Loucy (cell line): ENCODE data around the gene THAP7.

Experiments used
- H2AFZ ChIP-seq: fragments of 200-600 bp; sonication (generic); 2 replicates; pipeline ENCODE4 v1.6.0; 2016; ENCODE audit warnings: antibody characterized with exemption, mild to moderate bottlenecking, low read length, moderate library complexity
- H3F3A ChIP-seq: fragments of 200-600 bp; 2 replicates; pipeline ENCODE4 v1.6.0; 2016; ENCODE audit warnings: antibody characterized with exemption, low read depth, mild to moderate bottlenecking
- H3K27me3 ChIP-seq: fragments of 200-600 bp; sonication (generic); 2 replicates; pipeline ENCODE4 v1.6.1; 2014; ENCODE audit warnings: low read length, mild to moderate bottlenecking; ENCODE audit not compliant: insufficient read depth, poor library complexity, severe bottlenecking
- H3K36me3 ChIP-seq: fragments of 200-600 bp; sonication (generic); 2 replicates; pipeline ENCODE4 v1.6.1; 2016; ENCODE audit warnings: low read length; ENCODE audit not compliant: insufficient read depth
- H3K4me1 ChIP-seq: fragments of 200-600 bp; sonication (generic); 2 replicates; pipeline ENCODE4 v1.5.1; 2014; ENCODE audit warnings: low read length, mild to moderate bottlenecking; ENCODE audit not compliant: insufficient read depth, poor library complexity, severe bottlenecking
- H3K4me2 ChIP-seq: fragments of 200-600 bp; sonication (generic); 2 replicates; pipeline ENCODE4 v1.6.0; 2014; ENCODE audit warnings: antibody characterized with exemption, low read length, low read depth, mild to moderate bottlenecking; ENCODE audit not compliant: poor library complexity, severe bottlenecking
- H3K4me3 ChIP-seq: fragments of 200-600 bp; sonication (generic); 2 replicates; pipeline ENCODE4 v1.5.1; 2014; ENCODE audit warnings: low read length, mild to moderate bottlenecking, mixed read lengths; ENCODE audit not compliant: poor library complexity, severe bottlenecking
- H3K79me2 ChIP-seq: fragments of 200-600 bp; sonication (generic); 2 replicates; pipeline ENCODE4 v1.6.1; 2014; ENCODE audit warnings: low read length; ENCODE audit not compliant: insufficient read depth
- H3K9ac ChIP-seq: fragments of 200-600 bp; sonication (generic); 2 replicates; pipeline ENCODE4 v1.6.0; 2014; ENCODE audit warnings: mild to moderate bottlenecking, low read depth, low read length, moderate library complexity; ENCODE audit not compliant: poor library complexity, severe bottlenecking
- H3K9me2 ChIP-seq: fragments of 200-600 bp; sonication (generic); replicated peaks from 2 replicates; pipeline ENCODE4 v1.6.1; 2016; ENCODE audit warnings: low read depth, low read length, mixed read lengths
- H3K9me3 ChIP-seq: fragments of 200-600 bp; sonication (generic); 2 replicates; pipeline ENCODE4 v1.6.1; 2014; ENCODE audit warnings: mild to moderate bottlenecking, antibody characterized with exemption, low read length, low read depth; ENCODE audit not compliant: insufficient read depth
- H4K20me1 ChIP-seq: fragments of 200-600 bp; sonication (generic); 2 replicates; pipeline ENCODE4 v1.6.0; 2014; ENCODE audit warnings: antibody characterized with exemption, low read length, mild to moderate bottlenecking; ENCODE audit not compliant: insufficient read depth, poor library complexity, severe bottlenecking
- CTCF ChIP-seq: fragments of 200-600 bp; sonication (generic); conservative IDR thresholded peaks from 2 replicates; pipeline ENCODE4 v1.5.1; 2014; ENCODE audit warnings: mild to moderate bottlenecking, antibody characterized with exemption, low read length
- EZH2phosphoT487 ChIP-seq: fragments of 200-600 bp; IDR thresholded peaks from 2 replicates; pipeline ENCODE4 v1.6.1; 2018; ENCODE audit warnings: antibody characterized with exemption, mild to moderate bottlenecking, moderate library complexity, borderline replicate concordance

THAP7 gene

GRCh38 chr22:20957683-20958431 is 44.1 kb downstream of the THAP7 start:
- H3K4me3 ChIP-seq, result no peak overlapping the region
- peaks cover 16% of the 10 kb centered on the region; the same call in 1 of the 2 replicates for H3K36me3 ChIP-seq
- no peaks in the 10 kb centered on the region for H3K4me1 ChIP-seq
- no peaks in the 10 kb centered on the region for H3K9me2 ChIP-seq
- TF ChIP-seq CTCF (no peak), EZH2phosphoT487 (no peak)
- H2AFZ ChIP-seq, result no peak overlapping the region
- H3K9me3 ChIP-seq, result no peaks in the 10 kb centered on the region
- no peak overlapping the region for H3K4me2 ChIP-seq
- H3K79me2 ChIP-seq, result no peaks in the 10 kb centered on the region
- H3K9ac ChIP-seq, result no peak overlapping the region
- H3K27me3 ChIP-seq, result no peaks in the 10 kb centered on the region
- H4K20me1 ChIP-seq, result peaks cover under 1% of the 10 kb centered on the region
- H3F3A ChIP-seq, result no peaks in the 10 kb centered on the region

- Histone ChIP-seq H3K9ac (no peak overlapping the region), H2AFZ (no peak overlapping the region), H3K9me2 (no peaks in the 10 kb centered on the region), H3K9me3 (no peaks in the 10 kb centered on the region), H3K27me3 (no peaks in the 10 kb centered on the region), H3K36me3 (peaks cover 23% of the 10 kb centered on the region), H3K4me2 (no peak overlapping the region), H3K4me3 (no peak overlapping the region), H3K4me1 (no peaks in the 10 kb centered on the region), H3K79me2 (peaks cover 5% of the 10 kb centered on the region; the same call in 1 of the 2 replicates), H3F3A (no peaks in the 10 kb centered on the region), H4K20me1 (peaks cover 7% of the 10 kb centered on the region)
- TF ChIP-seq CTCF (no peak), EZH2phosphoT487 (no peak)
Measured at GRCh38 chr22:20957102-20957682, 44.7 kb downstream of the THAP7 start.

GRCh38 chr22:20956258-20957101 is 45.4 kb downstream of the THAP7 start:
- no peaks in the 10 kb centered on the region for H3K27me3 ChIP-seq
- H3K79me2 ChIP-seq, result peaks cover 13% of the 10 kb centered on the region; the same call in 1 of the 2 replicates
- no peaks in the 10 kb centered on the region for H3K9me3 ChIP-seq
- H2AFZ ChIP-seq, result no peak overlapping the region
- H3F3A ChIP-seq, result no peaks in the 10 kb centered on the region
- no peak overlapping the region for H3K4me3 ChIP-seq
- no peak overlapping the region for H3K4me2 ChIP-seq
- H3K9ac ChIP-seq, result no peak overlapping the region
- TF ChIP-seq EZH2phosphoT487 (no peak), CTCF (no peak)
- H3K4me1 ChIP-seq, result no peaks in the 10 kb centered on the region
- no peaks in the 10 kb centered on the region for H3K9me2 ChIP-seq
- peaks cover 14% of the 10 kb centered on the region for H4K20me1 ChIP-seq
- H3K36me3 ChIP-seq, result peaks cover 30% of the 10 kb centered on the region
